Subcutaneous abdominal adipose tissue (tissue), 5 donors: ENCODE data around the gene SBF2.
A peak's percentile ranks its signal among the peaks of the same experiment; 100 is the strongest.

Source experiments
- H3K27ac ChIP-seq: one replicate; pipeline ENCODE4 v1.7.0; 2013; ENCODE audit warnings: low read depth, mild to moderate bottlenecking, inconsistent platforms, low read length, moderate library complexity
- H3K27me3 ChIP-seq, 5 donors: one replicate each; pipeline ENCODE4 v1.7.0; 2013; ENCODE audit warnings: low read length in 5 of 5, inconsistent platforms in 1 of 5; ENCODE audit not compliant: control insufficient read depth in 5 of 5, insufficient read depth in 4 of 5
- H3K36me3 ChIP-seq, 5 donors: one replicate each; pipeline ENCODE4 v1.7.0; 2013; ENCODE audit warnings: low read length in 5 of 5; ENCODE audit not compliant: control insufficient read depth in 5 of 5, insufficient read depth in 5 of 5
- H3K4me1 ChIP-seq, 5 donors: one replicate each; pipeline ENCODE4 v1.7.0; 2013; ENCODE audit warnings: low read length in 5 of 5, mild to moderate bottlenecking in 3 of 5, moderate library complexity in 1 of 5; ENCODE audit not compliant: control insufficient read depth in 5 of 5, insufficient read depth in 5 of 5
- H3K4me3 ChIP-seq, 5 donors: one replicate each; pipeline ENCODE4 v1.7.0; 2013; ENCODE audit warnings: low read length in 5 of 5, low read depth in 1 of 5
- H3K9ac ChIP-seq, 5 donors: one replicate each; pipeline ENCODE4 v1.7.0; 2013; ENCODE audit warnings: low read length in 5 of 5, mild to moderate bottlenecking in 4 of 5, moderate library complexity in 3 of 5
- H3K9me3 ChIP-seq, 5 donors: one replicate each; pipeline ENCODE4 v1.7.0; 2013; ENCODE audit warnings: low read length in 5 of 5; ENCODE audit not compliant: control insufficient read depth in 5 of 5
- donor health status: healthy.
- donor health status: healthy.
- donor health status: healthy.
- donor health status: healthy.
- donor health status: healthy.

Gene SBF2

GRCh38 chr11:9838961-9839360 is 455.1 kb downstream of the SBF2 start:
- Histone ChIP-seq H3K4me3 (no peak overlapping the region), H3K27ac (peak overlapping the region; percentile 24), H3K9me3 (no peaks in the 10 kb centered on the region), H3K36me3 (peaks cover 8 to 28% (median 22%) of the 10 kb centered on the region in 5 donors), H3K27me3 (no peaks in the 10 kb centered on the region), H3K4me1 (peaks cover 0 to 2% (median 0%) of the 10 kb centered on the region in 5 donors), H3K9ac (no peak overlapping the region)

GRCh38 chr11:9838229-9838628 is 455.8 kb downstream of the SBF2 start:
- Histone ChIP-seq H3K4me3 (no peak overlapping the region), H3K4me1 (peaks cover 0 to 2% (median 0%) of the 10 kb centered on the region in 5 donors), H3K36me3 (peaks cover 8 to 26% (median 20%) of the 10 kb centered on the region in 5 donors), H3K27ac (peak overlapping the region; percentile 24), H3K27me3 (no peaks in the 10 kb centered on the region), H3K9ac (no peak overlapping the region), H3K9me3 (no peaks in the 10 kb centered on the region)

- Histone ChIP-seq H3K9me3 (no peaks in the 10 kb centered on the region), H3K27ac (no peak overlapping the region), H3K4me1 (peaks cover 0 to 2% (median 0%) of the 10 kb centered on the region in 5 donors), H3K4me3 (no peak overlapping the region), H3K9ac (no peak overlapping the region), H3K27me3 (no peaks in the 10 kb centered on the region), H3K36me3 (peaks cover 14 to 18% (median 18%) of the 10 kb centered on the region in 5 donors)
Observed at GRCh38 chr11:9834291-9834690, 459.7 kb downstream of the SBF2 start.

GRCh38 chr11:9831122-9831521 is 462.9 kb downstream of the SBF2 start:
- Histone ChIP-seq H3K4me3 (no peak overlapping the region), H3K9ac (no peak overlapping the region), H3K36me3 (peaks cover 8 to 18% (median 12%) of the 10 kb centered on the region in 5 donors), H3K27me3 (no peaks in the 10 kb centered on the region), H3K4me1 (no peaks in the 10 kb centered on the region), H3K9me3 (no peaks in the 10 kb centered on the region), H3K27ac (no peak overlapping the region)

GRCh38 chr11:9827708-9828107 is 466.3 kb downstream of the SBF2 start:
- Histone ChIP-seq H3K27me3 (no peaks in the 10 kb centered on the region), H3K9me3 (no peaks in the 10 kb centered on the region), H3K9ac (no peak overlapping the region), H3K36me3 (peaks cover 8 to 24% (median 15%) of the 10 kb centered on the region in 5 donors), H3K27ac (no peak overlapping the region), H3K4me3 (no peak overlapping the region), H3K4me1 (no peaks in the 10 kb centered on the region)

- Histone ChIP-seq H3K4me1 (no peaks in the 10 kb centered on the region), H3K4me3 (no peak overlapping the region), H3K36me3 (peaks cover 0 to 16% (median 6%) of the 10 kb centered on the region in 5 donors)
Observed at GRCh38 chr11:9826390-9826789, 467.6 kb downstream of the SBF2 start.

GRCh38 chr11:9825895-9826294 is 468.1 kb downstream of the SBF2 start:
- peaks cover 0 to 11% (median 3%) of the 10 kb centered on the region in 5 donors for H3K36me3 ChIP-seq
- no peak overlapping the region for H3K27ac ChIP-seq
- H3K9ac ChIP-seq, result no peak overlapping the region
- H3K9me3 ChIP-seq, result no peaks in the 10 kb centered on the region
- no peak overlapping the region for H3K4me3 ChIP-seq
- no peaks in the 10 kb centered on the region for H3K4me1 ChIP-seq
- no peaks in the 10 kb centered on the region for H3K27me3 ChIP-seq

More at GRCh38 chr11:9826390-9826789, 467.6 kb downstream of the SBF2 start:
- no peak overlapping the region for H3K9ac ChIP-seq
- no peaks in the 10 kb centered on the region for H3K9me3 ChIP-seq
- no peak overlapping the region for H3K27ac ChIP-seq
- H3K27me3 ChIP-seq, result no peaks in the 10 kb centered on the region

- Histone ChIP-seq H3K4me1 (peaks cover 0 to 3% (median 0%) of the 10 kb centered on the region in 5 donors), H3K9ac (no peak overlapping the region), H3K27me3 (no peaks in the 10 kb centered on the region), H3K4me3 (no peak overlapping the region), H3K36me3 (peaks cover 0 to 10% (median 5%) of the 10 kb centered on the region in 5 donors), H3K27ac (no peak overlapping the region), H3K9me3 (no peaks in the 10 kb centered on the region)
Observed at GRCh38 chr11:9825315-9825714, 468.7 kb downstream of the SBF2 start.

GRCh38 chr11:9823887-9824385 is 470.1 kb downstream of the SBF2 start:
- Histone ChIP-seq H3K27ac (no peak overlapping the region), H3K4me1 (peaks cover 0 to 6% (median 0%) of the 10 kb centered on the region in 5 donors), H3K9ac (no peak overlapping the region), H3K27me3 (no peaks in the 10 kb centered on the region), H3K9me3 (no peaks in the 10 kb centered on the region), H3K36me3 (peaks cover 0 to 10% (median 5%) of the 10 kb centered on the region in 5 donors), H3K4me3 (no peak overlapping the region)

GRCh38 chr11:9823439-9823838 is 470.6 kb downstream of the SBF2 start:
- Histone ChIP-seq H3K27me3 (no peaks in the 10 kb centered on the region), H3K4me1 (peaks cover 0 to 6% (median 0%) of the 10 kb centered on the region in 5 donors), H3K9ac (no peak overlapping the region), H3K36me3 (peaks cover 0 to 10% (median 3%) of the 10 kb centered on the region in 5 donors), H3K9me3 (no peaks in the 10 kb centered on the region), H3K4me3 (no peak overlapping the region), H3K27ac (no peak overlapping the region)
